NCI-H748 (cell line): ENCODE data around the gene AJUBA.
"Not testable (repeated sequence)": the region's sequence is repeated elsewhere in the genome, so short reads cannot be mapped to it uniquely, and the experiment has no call there.

Experiments used
- DNase-seq: peaks from one replicate; lab custom pipeline; 2025; ENCODE audit not compliant: unreplicated experiment; lab: John Stamatoyannopoulos, UW

Gene AJUBA

DNA sequence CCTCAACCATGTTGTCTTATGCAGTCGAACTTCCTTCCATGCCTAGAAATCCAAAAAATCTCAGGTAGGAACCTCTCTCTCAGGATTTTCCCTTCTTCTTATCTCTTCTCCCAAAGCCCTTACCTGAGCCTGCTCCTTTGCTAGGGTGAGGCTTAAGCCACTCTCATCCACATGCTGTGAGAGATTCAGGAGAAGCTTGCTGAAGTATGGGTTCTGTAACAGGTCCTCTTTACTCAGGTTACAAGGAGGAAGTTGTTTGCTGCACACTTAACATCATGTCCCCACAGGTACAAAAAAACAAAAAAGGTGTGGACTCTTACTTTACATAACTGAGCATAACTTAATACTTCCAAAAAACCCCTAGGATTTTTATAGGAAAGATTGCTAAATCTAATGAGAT lies 29.9 kb downstream of the AJUBA start:
- no peak for DNase-seq

DNA sequence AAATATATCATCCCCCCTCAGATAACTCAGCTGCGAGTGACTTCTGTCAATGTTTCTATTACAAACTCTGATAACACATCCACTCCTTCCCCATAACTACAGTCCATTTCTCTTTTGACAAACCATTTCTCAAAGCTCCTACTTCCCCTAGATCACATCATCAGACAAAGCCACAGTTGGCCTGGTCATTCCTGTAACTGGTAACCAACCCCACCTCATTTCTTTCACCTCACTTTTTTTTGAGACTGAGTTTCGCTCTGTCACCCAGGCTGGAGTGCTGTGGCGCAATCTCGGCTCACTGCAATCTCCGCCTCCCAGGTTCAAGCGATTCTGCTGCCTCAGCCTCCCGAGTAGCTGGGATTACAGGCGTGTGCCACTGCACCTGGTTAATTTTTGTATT lies 30.6 kb downstream of the AJUBA start:
- not testable (repeated sequence) for DNase-seq

DNA sequence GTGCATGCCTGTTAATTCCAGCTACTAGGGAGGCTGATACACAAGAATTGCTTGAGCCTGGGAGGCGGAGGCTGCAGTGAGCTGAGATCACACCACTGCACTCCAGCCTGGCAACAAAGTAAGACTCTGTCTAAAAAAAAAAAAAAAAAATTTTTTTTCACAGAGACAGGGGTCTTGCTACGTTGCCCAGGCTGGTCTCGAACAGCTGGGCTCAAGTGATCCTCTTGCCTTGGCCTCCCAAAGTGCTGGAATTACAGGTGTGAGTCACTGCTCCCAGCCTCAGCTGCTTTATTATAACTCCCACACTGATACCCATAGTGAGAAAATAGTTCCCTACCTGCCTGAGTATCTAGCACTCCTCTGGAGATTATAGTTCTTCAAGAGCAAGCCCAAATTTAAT lies 36.7 kb downstream of the AJUBA start:
- no peak for DNase-seq

DNA sequence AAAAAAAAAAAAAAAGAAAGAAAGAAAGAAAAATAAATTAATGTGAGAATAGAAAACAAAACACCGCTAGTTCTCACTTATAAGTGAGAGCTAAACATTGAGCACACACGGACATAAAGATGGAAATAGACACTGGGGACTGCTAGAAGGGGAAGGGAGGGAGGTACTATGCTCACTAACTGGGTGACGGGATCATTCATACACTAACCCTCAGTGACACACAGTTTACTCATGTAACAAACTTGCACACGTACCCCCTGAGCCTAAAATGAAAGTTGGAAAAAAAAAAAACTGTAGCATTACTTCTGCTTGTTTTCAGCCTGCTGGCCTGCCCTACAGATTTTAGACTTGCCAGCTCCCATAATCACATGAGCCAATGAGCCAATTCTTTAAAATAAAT lies 42.7 kb downstream of the AJUBA start:
- DNase-seq = no peak

DNA sequence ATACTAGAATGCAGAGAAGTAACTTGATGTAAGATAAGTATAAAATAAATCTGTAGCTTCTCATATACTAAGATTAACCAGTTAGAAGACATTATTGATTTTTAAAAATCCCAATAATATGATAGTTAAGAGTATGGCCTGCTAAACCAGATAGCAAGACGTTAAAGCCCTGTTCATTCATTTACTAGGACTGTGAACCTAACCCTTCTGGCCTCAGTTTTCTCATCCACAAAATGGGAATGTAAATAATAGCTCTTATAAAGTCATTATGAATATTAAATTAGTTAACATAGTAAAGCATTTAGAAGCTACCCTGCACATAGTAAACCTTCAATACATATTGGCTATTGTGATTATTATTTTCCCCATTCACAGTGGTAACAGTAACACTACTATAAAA lies 47.2 kb downstream of the AJUBA start:
- no peak for DNase-seq

DNA sequence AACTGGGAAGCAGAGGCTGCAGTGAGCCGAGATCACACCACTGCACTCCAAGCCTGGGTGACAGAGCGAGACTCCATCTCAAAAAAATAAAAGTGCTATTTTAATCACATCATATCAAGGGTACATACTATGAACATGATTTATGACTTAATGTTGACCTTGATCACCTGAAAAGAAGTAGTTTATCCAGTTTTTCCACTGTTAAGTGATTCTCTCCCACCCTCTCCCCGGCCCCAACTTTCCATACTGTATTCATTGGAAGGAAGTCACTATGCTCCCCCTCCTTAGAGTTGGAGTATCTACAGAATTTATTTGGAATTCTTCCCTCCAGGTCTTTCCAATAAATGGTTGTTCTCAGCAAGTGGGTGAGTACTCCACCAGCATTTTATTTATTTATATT lies 50.2 kb downstream of the AJUBA start:
- DNase-seq = no peak

DNA sequence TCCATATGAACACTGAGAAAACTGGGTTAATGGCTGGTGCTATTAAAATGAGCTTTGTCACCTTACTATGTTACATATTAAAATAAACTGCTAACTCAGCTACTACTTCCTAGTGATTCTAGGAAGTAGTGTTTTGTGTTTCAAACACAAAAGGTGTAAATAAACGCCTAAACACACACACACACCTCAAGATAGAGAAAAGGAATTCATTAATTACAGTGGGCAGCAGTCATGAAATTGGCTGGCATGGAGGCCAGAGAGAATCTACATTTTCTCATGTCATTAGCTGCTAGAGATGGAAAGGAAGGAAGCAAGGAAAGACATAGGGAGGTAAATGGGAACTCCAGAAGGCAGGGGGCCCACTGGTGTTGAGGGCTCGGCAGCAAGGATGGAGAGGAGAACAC lies 52.4 kb downstream of the AJUBA start:
- no peak for DNase-seq

DNA sequence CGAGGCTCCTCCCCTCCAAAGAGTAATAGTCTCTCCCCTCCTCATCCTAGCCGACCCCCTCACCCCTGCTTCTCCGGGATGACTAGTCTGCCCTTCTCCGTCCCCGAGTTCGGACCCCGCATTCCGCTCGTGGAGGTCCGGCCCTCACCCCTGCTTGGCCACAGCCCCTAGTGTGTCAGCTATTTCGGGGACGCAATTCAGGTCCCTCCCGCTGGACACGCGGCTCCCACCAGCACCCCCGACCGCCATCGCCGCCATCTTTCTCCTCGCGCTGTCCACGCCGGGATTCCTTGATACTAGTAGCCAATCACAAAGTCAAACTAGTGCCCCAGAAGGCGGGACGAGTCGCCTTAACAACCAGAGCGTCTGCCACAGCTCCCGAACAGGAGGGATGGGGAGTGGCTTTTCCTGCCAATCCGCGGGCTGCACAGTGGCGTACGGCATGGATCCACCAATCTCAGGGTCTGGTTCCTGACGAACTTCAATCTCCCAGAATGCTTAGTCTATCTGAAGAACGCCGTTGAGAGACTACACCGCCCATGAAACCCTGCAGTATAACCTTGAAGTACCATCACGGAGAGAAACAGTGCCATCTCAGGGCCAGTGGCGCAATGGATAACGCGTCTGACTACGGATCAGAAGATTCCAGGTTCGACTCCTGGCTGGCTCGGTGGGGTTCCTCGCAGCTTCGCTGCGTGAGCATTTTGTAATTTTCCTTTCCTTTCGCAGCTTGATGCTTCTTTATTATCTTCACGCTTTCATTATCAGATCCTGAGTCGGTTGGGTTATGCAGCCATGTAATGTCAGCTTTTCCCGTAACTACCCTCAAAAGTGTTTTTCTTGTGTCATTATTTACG lies 53.0 kb downstream of the AJUBA start, which contains the start of gene PRMT5:
TSS of gene PRMT5 (minus strand) at position 273 of the 857 bp plus-strand sequence. CDS start at position 258, 15 bp downstream.
- DNase-seq = peak; percentile 99

DNA sequence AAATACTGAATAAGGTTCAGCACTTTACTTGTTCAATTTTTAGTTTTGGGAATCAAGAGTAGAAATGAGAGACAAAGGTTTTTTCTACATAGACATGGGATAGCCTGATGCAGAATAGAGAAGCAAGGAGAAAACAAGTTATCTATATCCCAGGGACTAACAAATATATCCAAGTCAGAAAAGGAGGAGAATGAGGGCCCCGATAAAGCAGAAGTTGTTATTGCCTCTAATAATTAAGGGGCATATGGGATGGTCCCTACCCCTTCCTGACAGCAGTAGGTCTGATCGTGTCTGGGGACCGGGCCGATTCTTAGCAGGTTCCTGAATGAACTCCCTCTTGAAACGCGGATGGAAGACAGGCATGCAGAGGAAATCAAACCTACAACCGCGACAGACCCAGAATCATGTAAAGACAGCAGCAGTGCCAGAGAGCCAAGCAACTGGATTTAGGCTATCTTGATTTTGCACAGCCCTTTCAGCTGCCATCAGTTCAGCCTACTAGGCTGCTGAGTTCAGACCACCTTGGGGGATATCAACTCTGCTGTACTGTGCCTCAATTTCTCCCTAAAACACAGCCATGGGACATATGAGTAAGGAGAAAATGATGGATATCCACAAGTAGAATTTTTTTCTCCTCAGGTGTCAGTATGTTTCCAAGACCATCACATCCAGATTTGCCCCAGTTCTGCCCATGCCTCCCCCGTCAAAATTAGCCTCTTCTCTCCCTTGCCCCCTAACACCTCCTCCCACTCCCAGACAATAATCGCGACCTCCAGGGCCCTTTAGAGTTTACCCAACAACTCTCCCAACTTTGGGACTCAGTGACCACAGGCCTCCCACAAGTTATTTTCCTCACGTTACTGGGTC lies 53.9 kb downstream of the AJUBA start:
- no peak for DNase-seq

DNA sequence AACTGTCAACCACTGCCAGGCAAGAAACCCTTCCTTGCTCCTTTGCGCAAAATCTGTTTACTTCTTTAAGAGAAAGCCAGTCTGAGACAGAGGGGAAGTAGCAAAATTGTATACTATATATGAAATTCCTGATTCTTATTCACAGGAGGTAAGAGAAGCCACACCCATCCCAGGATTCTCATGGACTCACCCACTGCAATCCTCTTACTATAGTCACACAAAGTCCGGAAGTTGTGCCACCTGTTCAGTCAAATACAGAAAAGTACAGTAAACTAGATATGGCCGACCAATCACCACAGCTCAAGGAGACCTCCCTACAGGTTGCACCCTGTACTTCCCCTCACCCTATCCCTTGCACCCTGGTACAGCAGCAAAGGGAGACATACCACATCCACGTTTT lies 56.0 kb downstream of the AJUBA start:
- DNase-seq = no peak

DNA sequence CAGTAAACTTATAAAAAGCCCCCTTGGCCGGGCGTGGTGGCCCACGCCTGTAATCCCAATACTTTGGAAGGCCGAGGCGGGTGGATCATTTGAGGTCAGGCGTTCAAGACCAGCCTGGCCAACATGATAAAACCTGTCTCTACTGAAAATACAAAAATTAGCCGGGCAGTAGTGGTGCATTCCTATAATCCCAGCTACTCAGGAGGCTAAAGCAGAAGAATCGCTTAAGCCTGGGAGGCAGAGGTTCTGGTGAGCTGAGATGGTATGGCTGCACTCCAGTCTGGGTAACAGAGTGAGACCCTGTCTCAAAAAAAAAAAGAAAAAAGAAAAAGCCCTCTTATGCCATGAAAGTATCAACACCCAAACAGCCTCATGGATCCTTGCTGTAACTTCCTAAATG lies 56.8 kb downstream of the AJUBA start:
- DNase-seq = no peak

DNA sequence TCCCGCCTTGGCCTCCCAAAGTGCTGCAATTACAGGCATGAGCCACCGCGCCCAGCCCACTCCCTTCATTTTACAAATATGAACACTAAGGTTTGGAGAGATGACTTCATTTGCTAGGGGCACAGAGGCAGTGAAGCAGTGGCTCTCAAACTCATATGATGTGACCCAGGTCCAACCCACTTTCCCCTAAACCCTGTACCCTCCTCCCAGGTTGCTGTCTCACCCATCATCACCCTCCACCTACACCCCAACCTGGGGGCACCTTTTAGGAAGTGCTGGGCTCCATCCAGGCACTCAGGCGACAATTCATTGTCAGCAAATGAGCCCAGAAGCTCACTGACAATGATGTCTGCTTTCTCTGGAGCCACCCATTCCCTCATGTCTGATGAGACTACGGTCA lies 58.6 kb downstream of the AJUBA start:
- DNase-seq = no peak

DNA sequence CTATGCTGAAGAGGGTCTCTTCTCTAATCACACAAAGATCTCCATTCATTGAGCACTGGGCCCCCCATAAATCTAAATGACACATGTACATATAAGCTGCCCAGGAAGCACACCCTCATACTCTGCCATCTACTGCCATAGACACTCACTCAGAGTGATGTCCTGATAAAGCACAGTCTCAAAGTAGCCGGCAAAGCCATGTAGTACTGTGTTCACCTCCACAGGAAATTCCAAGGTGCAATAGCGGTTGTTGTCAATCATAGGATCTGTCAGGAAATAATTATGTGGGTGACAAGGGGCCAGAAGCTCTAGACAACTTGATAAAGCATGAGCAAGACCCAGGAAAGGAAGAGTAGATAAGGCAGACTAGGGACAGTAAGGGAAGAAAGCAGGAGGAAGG lies 60.1 kb downstream of the AJUBA start:
- DNase-seq = no peak
